Liver (tissue), 3 donors: ENCODE data around the gene HIGD1A.

Source experiments
- EGR1 ChIP-seq, 2 donors: IDR thresholded peaks; 2 replicates each; pipeline ENCODE4 v1.6.1; 2016 to 2018; ENCODE audit warnings: antibody characterized with exemption in 2 of 2, low read depth in 2 of 2
- FOXA1 ChIP-seq: IDR thresholded peaks from 2 replicates; pipeline ENCODE4 v1.6.1; 2016; ENCODE audit warnings: antibody characterized with exemption
- JUND ChIP-seq, 2 donors: IDR thresholded peaks; 2 replicates each; pipeline ENCODE4 v1.6.1; 2016; ENCODE audit warnings: antibody characterized with exemption in 2 of 2
- NR2F2 ChIP-seq: IDR thresholded peaks from 2 replicates; pipeline ENCODE4 v1.6.1; 2016; ENCODE audit warnings: antibody characterized with exemption
- RAD21 ChIP-seq, 2 donors: IDR thresholded peaks; 2 replicates each; pipeline ENCODE4 v1.6.1; 2016; ENCODE audit warnings: antibody characterized with exemption in 2 of 2, mild to moderate bottlenecking in 2 of 2
- RXRA ChIP-seq, 2 donors: IDR thresholded peaks; 2 replicates each; pipeline ENCODE4 v1.6.1; 2017 to 2018; ENCODE audit warnings: antibody characterized with exemption in 2 of 2, mild to moderate bottlenecking in 1 of 2
- SP1 ChIP-seq: IDR thresholded peaks from 2 replicates; pipeline ENCODE4 v1.6.1; 2018; ENCODE audit warnings: antibody characterized with exemption, mild to moderate bottlenecking
- TAF1 ChIP-seq: conservative IDR thresholded peaks from 2 replicates; pipeline ENCODE4 v1.6.1; 2016; ENCODE audit warnings: antibody characterized with exemption, mild to moderate bottlenecking
- YY1 ChIP-seq: IDR thresholded peaks from 2 replicates; pipeline ENCODE4 v1.6.1; 2016; ENCODE audit warnings: antibody characterized with exemption, mild to moderate bottlenecking
- TF ChIP-seq, protein P1 (sequence below): fragments of 150-350 bp; IDR thresholded peaks from 2 replicates; pipeline ENCODE4 v1.5.1; 2017; ENCODE audit warnings: improper control_type of control experiment, low read depth, low read length; ENCODE audit not compliant: missing input control
- TF ChIP-seq, protein P2 (sequence below): IDR thresholded peaks from 2 replicates; pipeline ENCODE4 v1.6.1; 2016; ENCODE audit warnings: antibody characterized with exemption
- TF ChIP-seq, protein P3 (sequence below): IDR thresholded peaks from 2 replicates; pipeline ENCODE4 v1.6.1; 2016; ENCODE audit warnings: antibody characterized with exemption, mild to moderate bottlenecking
- TF ChIP-seq, protein P4 (sequence below): IDR thresholded peaks from 2 replicates; pipeline ENCODE4 v1.6.1; 2016; ENCODE audit warnings: antibody characterized with exemption
- TF ChIP-seq, protein P5 (sequence below): IDR thresholded peaks from 2 replicates; pipeline ENCODE4 v1.6.1; 2016; ENCODE audit warnings: antibody characterized with exemption
- donor health status: healthy.
- donor health status: healthy.

- TF ChIP-seq, protein P1, sequence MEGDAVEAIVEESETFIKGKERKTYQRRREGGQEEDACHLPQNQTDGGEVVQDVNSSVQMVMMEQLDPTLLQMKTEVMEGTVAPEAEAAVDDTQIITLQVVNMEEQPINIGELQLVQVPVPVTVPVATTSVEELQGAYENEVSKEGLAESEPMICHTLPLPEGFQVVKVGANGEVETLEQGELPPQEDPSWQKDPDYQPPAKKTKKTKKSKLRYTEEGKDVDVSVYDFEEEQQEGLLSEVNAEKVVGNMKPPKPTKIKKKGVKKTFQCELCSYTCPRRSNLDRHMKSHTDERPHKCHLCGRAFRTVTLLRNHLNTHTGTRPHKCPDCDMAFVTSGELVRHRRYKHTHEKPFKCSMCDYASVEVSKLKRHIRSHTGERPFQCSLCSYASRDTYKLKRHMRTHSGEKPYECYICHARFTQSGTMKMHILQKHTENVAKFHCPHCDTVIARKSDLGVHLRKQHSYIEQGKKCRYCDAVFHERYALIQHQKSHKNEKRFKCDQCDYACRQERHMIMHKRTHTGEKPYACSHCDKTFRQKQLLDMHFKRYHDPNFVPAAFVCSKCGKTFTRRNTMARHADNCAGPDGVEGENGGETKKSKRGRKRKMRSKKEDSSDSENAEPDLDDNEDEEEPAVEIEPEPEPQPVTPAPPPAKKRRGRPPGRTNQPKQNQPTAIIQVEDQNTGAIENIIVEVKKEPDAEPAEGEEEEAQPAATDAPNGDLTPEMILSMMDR = no peak
- TF ChIP-seq JUND (IDR thresholded peaks at IDR 0.05) (no peak), EGR1 (IDR thresholded peaks at IDR 0.05; ENCODE audit: low read depth in 2 of 2) (no peak), RXRA (IDR thresholded peaks at IDR 0.05) (no peak), YY1 (no peak), RAD21 (IDR thresholded peaks at IDR 0.05) (no peak), SP1 (no peak), TAF1 (no peak), NR2F2 (no peak), FOXA1 (no peak)
- TF ChIP-seq, protein P2, sequence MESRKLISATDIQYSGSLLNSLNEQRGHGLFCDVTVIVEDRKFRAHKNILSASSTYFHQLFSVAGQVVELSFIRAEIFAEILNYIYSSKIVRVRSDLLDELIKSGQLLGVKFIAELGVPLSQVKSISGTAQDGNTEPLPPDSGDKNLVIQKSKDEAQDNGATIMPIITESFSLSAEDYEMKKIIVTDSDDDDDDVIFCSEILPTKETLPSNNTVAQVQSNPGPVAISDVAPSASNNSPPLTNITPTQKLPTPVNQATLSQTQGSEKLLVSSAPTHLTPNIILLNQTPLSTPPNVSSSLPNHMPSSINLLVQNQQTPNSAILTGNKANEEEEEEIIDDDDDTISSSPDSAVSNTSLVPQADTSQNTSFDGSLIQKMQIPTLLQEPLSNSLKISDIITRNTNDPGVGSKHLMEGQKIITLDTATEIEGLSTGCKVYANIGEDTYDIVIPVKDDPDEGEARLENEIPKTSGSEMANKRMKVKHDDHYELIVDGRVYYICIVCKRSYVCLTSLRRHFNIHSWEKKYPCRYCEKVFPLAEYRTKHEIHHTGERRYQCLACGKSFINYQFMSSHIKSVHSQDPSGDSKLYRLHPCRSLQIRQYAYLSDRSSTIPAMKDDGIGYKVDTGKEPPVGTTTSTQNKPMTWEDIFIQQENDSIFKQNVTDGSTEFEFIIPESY = no peak
- TF ChIP-seq, protein P3, sequence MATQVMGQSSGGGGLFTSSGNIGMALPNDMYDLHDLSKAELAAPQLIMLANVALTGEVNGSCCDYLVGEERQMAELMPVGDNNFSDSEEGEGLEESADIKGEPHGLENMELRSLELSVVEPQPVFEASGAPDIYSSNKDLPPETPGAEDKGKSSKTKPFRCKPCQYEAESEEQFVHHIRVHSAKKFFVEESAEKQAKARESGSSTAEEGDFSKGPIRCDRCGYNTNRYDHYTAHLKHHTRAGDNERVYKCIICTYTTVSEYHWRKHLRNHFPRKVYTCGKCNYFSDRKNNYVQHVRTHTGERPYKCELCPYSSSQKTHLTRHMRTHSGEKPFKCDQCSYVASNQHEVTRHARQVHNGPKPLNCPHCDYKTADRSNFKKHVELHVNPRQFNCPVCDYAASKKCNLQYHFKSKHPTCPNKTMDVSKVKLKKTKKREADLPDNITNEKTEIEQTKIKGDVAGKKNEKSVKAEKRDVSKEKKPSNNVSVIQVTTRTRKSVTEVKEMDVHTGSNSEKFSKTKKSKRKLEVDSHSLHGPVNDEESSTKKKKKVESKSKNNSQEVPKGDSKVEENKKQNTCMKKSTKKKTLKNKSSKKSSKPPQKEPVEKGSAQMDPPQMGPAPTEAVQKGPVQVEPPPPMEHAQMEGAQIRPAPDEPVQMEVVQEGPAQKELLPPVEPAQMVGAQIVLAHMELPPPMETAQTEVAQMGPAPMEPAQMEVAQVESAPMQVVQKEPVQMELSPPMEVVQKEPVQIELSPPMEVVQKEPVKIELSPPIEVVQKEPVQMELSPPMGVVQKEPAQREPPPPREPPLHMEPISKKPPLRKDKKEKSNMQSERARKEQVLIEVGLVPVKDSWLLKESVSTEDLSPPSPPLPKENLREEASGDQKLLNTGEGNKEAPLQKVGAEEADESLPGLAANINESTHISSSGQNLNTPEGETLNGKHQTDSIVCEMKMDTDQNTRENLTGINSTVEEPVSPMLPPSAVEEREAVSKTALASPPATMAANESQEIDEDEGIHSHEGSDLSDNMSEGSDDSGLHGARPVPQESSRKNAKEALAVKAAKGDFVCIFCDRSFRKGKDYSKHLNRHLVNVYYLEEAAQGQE = no peak
- TF ChIP-seq, protein P4, sequence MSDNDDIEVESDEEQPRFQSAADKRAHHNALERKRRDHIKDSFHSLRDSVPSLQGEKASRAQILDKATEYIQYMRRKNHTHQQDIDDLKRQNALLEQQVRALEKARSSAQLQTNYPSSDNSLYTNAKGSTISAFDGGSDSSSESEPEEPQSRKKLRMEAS = no peak
- TF ChIP-seq, protein P5, sequence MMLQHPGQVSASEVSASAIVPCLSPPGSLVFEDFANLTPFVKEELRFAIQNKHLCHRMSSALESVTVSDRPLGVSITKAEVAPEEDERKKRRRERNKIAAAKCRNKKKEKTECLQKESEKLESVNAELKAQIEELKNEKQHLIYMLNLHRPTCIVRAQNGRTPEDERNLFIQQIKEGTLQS = no peak
Observed at GRCh38 chr3:42764561-42765295, 39.6 kb downstream of the HIGD1A start.
